Stimulated activated CD4-positive, alpha-beta T cell treated with anti-CD3 and anti-CD28 coated beads, Interleukin-1b, Interleukin-23, amount 100 ng/mL, for 1 hour (primary cell): Measurements from ENCODE around the gene TMEM145.
A peak's percentile ranks its signal among the peaks of the same experiment; 100 is the strongest.
"Not testable (repeated sequence)": the region's sequence is repeated elsewhere in the genome, so short reads cannot be mapped to it uniquely, and the experiment has no call there.

Experiments
- DNase-seq, 2 donors: peaks; one replicate each; pipeline ENCODE4 v3.0.0-alpha.2; 2020; ENCODE audit warnings: low read depth in 2 of 2

The TMEM145 gene

GRCh38 chr19:42313096-42313839, at the start of gene TMEM145:
Gene TMEM145, plus strand, starts transcription at chr19:42313309. Its CDS starts 68 bp downstream, at chr19:42313377.
- DNase-seq, result no peak

- not testable (repeated sequence) for DNase-seq
Measured at GRCh38 chr19:42266105-42266504, 47.0 kb upstream of the TMEM145 start.

- not testable (repeated sequence) for DNase-seq
Measured at GRCh38 chr19:42266928-42267603, 46.0 kb upstream of the TMEM145 start.

GRCh38 chr19:42267644-42268141, 45.4 kb upstream of the TMEM145 start:
- DNase-seq, result no peak

DNA sequence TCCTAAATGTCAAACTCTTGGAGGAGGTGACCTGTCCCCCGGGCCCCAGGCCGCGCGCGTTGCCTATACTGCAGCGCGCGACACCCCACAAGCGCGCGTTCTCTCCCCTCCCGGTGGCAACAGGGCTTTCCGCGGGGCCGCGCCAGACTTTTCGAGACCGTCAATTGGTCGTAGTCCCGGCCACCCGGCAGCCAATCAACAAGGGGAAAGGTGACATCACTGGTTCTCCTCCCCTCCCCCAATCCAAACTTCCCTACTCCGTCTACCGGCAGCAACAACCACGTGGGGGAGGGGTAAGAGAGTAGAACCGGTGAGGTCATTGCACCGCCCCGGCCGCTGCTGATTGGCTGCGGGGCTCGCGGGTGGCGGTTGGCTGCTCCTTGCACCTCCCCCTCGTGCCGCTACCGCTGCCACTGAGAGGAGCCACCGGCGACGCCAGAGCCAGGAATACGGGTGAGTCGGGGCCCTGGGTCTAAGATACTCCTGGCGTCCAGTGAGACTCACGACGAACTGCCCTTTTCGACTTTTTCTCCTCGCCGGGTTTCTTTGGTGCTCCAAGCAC, 44.9 kb upstream of the TMEM145 start:
- DNase-seq, result peak; percentile 93 to 98

DNA sequence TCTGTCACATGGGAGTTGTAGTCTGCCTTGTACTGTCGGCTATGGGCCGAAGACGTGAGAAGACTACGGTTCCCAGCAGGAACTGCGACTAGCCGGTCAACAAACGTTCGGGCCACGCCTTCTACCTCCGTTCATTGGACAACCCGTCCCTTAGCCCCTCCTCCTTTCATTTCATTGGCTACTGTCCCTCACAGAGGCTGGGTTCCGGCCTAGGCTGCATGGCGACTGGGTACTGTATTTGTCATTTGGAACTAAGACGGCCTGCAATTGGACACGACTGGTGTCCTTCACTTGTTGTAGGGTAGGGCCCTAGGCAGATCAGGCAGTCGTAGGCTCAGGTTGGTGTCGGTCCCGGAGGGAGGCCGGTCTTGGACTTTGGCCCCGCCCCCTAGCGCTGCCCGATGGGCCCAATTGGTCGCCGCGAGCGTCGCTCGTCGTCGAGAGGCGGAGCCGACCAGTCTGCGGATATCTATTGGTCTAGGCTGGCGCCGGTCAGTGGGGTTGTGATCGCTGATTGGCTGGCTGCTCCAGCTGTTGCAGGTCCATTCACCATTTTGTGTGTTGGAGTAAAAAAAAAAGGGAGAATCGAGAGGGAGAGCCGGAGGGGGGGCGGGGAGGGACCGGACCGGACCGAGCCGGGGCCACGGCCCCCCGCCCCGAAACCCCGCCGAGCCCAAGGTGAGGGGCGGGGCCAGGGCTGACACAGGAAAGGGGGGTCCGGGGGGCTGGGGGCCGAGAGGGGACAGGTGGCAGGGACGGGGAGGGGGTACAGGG, 44.2 kb upstream of the TMEM145 start, which contains the start of gene CIC:
TSS of gene CIC (plus strand) at position 549 of the 774 bp plus-strand sequence. CDS start 2,532 bp downstream, outside the sequence.
- DNase-seq, result peak; percentile 98 to 99

DNA sequence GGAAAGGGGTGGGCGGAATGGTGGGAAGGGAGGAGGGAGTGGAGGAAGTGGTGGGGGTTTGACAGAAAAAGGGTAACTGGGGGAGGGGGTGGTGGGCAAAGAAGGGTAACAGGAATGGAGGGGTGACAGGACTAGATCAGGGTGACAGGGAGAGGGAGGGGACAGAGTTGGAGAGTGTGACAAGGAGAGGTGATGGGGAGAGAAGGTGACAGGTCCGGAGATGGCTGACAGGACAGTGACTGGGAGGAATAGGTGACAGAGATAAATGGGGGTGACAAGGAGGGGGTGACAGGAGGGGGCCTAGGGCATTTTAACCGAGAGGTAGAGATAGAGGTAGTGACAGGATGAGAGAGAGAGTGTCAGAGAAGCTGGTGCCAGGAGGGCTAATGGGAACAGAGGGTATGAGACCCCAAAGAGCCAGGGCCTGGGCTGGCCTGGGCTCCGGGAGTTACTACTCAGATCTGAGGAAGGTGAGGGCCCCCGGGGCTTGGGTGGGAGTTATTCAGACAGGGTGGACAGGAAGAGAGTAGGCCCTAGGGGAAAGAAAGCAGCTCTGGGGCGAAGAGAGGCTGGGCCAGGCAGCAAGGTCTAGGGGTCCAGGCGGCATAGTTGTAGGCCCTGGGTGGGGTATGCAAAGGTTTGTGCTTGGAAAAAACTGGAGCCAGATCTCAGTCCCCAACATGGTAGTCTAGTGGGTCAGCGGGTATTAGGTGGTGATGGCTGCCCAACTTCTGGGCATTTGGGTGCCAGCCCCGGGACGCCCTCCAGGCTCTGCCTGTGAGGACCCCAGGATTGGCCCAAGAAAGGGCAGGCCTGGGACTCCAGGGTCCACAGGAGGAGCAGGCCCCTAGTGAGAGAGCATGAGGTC, 43.4 kb upstream of the TMEM145 start:
- DNase-seq, result no peak

- no peak for DNase-seq
Measured at GRCh38 chr19:42270346-42271044, 42.6 kb upstream of the TMEM145 start.

- DNase-seq, result no peak
Measured at GRCh38 chr19:42271045-42271419, 42.1 kb upstream of the TMEM145 start.

DNA sequence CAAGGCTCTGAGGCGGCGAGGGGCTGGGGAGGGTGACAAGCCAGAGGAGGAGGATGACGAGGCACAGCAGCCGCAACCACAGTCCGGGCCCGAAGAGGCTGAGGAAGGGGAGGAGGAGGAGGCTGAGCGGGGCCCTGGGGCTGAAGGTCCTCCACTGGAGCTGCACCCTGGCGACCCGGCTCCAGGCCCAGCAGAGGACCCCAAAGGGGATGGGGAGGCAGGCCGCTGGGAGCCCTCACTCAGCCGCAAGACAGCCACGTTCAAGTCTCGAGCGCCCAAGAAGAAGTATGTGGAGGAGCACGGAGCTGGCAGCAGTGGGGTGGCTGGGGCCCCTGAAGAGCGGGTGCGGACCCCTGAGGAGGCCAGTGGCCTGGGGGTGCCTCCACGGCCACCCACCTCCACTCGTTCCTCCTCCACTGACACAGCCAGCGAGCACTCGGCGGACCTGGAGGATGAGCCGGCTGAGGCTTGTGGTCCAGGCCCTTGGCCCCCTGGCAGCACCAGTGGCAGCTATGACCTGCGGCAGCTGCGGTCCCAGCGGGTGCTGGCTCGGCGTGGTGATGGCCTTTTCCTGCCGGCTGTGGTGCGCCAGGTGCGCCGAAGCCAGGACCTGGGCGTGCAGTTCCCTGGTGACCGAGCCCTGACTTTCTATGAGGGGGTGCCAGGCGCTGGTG, 41.1 kb upstream of the TMEM145 start:
- no peak for DNase-seq

GRCh38 chr19:42272535-42272897, 40.6 kb upstream of the TMEM145 start:
- DNase-seq, result no peak

DNA sequence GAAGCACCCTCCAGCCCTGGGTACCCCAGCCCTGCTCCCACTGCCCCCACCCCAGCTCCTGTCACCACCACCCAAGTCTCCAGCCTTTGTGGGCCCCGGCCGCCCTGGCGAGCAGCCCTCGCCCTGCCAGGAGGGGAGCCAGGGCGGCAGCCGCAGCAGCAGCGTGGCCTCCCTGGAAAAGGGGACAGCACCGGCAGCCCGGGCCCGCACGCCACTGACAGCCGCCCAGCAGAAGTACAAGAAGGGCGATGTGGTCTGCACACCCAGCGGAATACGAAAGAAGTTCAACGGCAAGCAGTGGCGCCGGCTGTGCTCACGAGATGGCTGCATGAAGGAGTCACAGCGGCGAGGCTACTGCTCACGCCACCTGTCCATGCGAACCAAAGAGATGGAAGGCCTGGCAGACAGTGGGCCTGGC, 40.1 kb upstream of the TMEM145 start:
- no peak for DNase-seq

DNA sequence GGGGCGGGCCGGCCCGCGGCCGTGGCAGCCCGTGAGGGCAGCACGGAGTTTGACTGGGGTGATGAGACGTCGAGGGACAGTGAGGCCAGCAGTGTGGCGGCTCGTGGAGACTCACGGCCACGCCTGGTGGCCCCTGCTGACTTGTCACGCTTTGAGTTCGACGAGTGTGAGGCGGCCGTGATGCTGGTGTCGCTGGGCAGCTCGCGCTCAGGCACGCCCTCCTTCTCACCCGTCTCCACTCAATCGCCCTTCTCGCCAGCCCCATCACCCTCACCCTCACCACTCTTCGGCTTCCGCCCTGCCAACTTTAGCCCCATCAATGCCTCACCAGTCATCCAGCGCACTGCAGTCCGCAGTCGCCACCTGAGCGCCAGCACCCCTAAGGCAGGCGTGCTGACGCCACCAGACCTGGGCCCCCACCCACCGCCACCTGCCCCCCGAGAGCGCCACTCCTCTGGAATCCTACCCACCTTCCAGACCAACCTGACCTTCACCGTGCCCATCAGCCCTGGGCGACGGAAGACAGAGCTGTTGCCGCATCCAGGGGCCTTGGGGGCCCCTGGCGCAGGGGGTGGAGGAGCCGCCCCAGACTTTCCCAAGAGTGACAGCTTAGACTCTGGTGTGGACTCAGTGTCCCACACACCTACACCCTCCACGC, 39.6 kb upstream of the TMEM145 start:
- DNase-seq, result no peak

- DNase-seq, result no peak
Measured at GRCh38 chr19:42274065-42274682, 38.9 kb upstream of the TMEM145 start.

DNA sequence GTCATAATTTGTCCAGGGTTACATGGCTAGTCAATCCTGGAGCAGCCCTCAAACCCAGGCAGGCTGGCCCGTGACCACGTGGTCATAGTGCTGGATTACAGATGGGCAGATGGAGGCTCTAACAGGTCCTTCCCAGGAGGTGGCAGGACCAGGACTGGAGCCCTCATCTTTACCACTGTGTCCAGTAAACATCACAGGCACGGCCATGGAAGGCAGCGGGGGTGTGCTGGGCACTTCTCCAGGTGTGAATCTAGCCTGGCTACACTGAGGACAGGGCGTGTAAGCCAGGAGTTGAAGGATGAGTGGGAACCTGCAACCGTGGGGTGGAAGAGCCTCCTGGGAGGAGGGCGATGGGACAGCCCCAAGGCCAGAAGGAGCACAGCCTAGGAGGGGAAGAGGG, 38.0 kb upstream of the TMEM145 start:
- no peak for DNase-seq

DNA sequence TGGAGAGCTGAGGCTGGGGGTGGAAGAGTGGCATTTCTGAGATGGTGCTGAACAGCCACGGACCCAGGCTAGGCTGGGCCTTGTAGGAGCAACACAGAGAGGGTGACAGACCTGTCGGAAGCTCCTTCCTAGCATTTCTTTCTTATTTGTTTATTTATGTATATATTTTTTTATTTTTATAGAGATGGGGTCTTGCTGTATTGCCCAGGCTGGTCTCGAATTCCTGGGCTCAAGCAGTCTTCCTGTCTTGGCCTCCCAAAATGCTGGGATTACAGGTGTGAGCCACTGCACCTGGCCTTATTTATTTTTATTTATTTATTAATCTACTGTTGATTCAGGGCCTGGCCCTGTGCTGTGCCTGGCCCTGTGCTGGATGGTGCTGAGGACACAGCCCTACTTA, 37.6 kb upstream of the TMEM145 start:
- DNase-seq, result no peak

DNA sequence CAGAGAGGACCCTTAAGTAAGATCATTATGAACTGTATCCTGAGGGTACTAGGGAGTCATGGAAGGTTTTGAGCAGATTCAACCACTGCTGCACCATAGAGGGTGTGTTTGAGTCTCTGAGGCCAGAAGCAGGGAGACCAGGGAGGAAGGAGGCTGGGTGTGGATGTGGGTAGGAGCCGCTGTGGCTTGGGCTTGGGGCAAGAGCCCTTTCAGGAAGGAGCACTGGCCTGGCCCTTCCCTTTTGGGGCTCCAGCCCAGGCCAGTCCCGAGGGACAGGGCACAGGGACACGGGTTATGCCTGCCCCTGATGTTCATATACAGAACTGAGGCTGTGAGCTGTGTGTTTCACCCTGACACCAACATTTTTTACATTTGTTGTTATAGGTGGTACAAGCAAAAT, 36.8 kb upstream of the TMEM145 start:
- no peak for DNase-seq

DNA sequence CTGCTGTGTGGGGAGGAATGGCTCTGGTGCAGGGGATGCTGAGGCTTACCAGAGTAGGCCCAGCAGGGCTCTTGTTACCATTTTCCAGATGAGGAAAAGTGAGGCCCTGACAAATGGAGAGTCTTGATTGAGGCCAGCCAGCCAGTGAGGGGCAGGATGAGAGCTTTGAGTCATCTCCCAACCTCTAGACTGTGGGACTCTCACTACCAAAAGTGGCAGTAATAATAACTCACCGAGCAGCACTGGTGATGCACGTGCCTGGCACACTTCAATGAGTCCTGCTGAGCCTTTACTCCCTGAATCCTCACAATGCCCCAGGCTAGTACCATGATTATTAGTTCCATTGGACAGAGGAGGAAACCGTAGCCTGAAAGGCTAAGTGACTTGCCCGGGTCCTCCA, 36.3 kb upstream of the TMEM145 start:
- DNase-seq, result no peak
